Fibroblast of lung (primary cell): ENCODE results near the gene S100A11.

Experiments
- EZH2 ChIP-seq: IDR thresholded peaks from 2 replicates; pipeline ENCODE4 v1.5.1; 2012; ENCODE audit warnings: low read length, control low read depth, mild to moderate bottlenecking; ENCODE audit errors: missing control alignments
- TF ChIP-seq, protein P1 (sequence below), 2 donors: IDR thresholded peaks in 1 of 2; conservative IDR thresholded peaks in 1 of 2; 1 replicate in 1 of 2; 2 replicates in 1 of 2; pipeline ENCODE4 v1.5.1; 2011 to 2012; ENCODE audit warnings: low read length in 2 of 2, control low read depth in 1 of 2, inconsistent platforms in 1 of 2, low read depth in 1 of 2, mild to moderate bottlenecking in 1 of 2

DNA sequence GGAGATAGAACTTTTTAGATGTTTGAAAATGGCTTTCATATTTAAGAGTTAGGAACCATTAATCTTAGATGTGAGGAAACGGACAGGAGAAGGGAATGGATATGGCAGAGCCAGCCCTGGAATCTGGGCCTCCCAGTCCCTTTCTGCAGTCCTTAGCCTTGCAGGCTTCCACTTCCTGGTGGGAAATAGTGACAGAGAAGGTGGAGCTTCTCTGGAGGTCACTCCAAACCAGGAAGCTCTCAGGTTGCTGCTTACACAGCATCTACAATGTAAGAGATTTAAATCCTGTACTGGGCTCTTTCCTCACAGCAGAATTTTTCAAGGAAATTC, 2.5 kb downstream of the S100A11 start:
- TF ChIP-seq, protein P1, sequence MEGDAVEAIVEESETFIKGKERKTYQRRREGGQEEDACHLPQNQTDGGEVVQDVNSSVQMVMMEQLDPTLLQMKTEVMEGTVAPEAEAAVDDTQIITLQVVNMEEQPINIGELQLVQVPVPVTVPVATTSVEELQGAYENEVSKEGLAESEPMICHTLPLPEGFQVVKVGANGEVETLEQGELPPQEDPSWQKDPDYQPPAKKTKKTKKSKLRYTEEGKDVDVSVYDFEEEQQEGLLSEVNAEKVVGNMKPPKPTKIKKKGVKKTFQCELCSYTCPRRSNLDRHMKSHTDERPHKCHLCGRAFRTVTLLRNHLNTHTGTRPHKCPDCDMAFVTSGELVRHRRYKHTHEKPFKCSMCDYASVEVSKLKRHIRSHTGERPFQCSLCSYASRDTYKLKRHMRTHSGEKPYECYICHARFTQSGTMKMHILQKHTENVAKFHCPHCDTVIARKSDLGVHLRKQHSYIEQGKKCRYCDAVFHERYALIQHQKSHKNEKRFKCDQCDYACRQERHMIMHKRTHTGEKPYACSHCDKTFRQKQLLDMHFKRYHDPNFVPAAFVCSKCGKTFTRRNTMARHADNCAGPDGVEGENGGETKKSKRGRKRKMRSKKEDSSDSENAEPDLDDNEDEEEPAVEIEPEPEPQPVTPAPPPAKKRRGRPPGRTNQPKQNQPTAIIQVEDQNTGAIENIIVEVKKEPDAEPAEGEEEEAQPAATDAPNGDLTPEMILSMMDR (conservative IDR thresholded peaks at IDR 0.05 in 1 of 2, IDR thresholded peaks at IDR 0.05 in 1 of 2; ENCODE audit: low read depth in 1 of 2, low read length in 2 of 2): no peak
- no peak for TF ChIP-seq EZH2
